ENCODE data around the gene CISTR. TPM values are rescaled to one million over a fixed set of nuclear protein-coding genes. Genes with fewer than 3 reads are reported as not detected.

CISTR gene
- total RNA-seq, 1 experiment from 2014 or later = not detected

- no peak overlapping the region for H3K27ac Mint-ChIP-seq (ENCODE audit: low read depth, unreplicated experiment)
- no peaks in the 10 kb centered on the region for H3K4me1 Mint-ChIP-seq (ENCODE audit: insufficient read depth, unreplicated experiment)
- DNase-seq (ENCODE audit: unreplicated experiment) = no peak
- CTCF ChIA-PET = interaction anchor here (0.6 to 5.5 kb wide), 5 partner anchors 15 to 469 kb away, joined by 3 to 61 read pairs (median 6); no protein-coding TSS in a partner anchor
- H3K9me3 Mint-ChIP-seq (ENCODE audit: unreplicated experiment) = no peaks in the 10 kb centered on the region
- no TSS peak for BruUV-seq (replicated peaks)
- intact Hi-C loops (cut with micrococcal nuclease) = no loop called here
- H3K27me3 Mint-ChIP-seq (ENCODE audit: insufficient read depth, unreplicated experiment) = no peaks in the 10 kb centered on the region
- POLR2A ChIA-PET = interaction anchor here (1.1 kb wide), 1 partner anchor 41 kb away, joined by 4 read pairs; no protein-coding TSS in a partner anchor
- H3K36me3 Mint-ChIP-seq (ENCODE audit: insufficient read depth, unreplicated experiment) = peaks cover 60% of the 10 kb centered on the region
- H3K4me3 Mint-ChIP-seq (ENCODE audit: unreplicated experiment) = no peak overlapping the region
- no peak for TF ChIP-seq CTCF (IDR thresholded peaks at IDR 0.05; ENCODE audit: unreplicated experiment)
These were observed 34.5 kb downstream of the CISTR start for GRCh38 chr12:53717319-53717718.

- intact Hi-C loops (cut with micrococcal nuclease) = no loop called here
- no peak for DNase-seq (ENCODE audit: unreplicated experiment)
- ChIA-PET CTCF (interaction anchor here (0.5 to 5.5 kb wide), 6 partner anchors 11 to 503 kb away, joined by 3 to 61 read pairs (median 4); no protein-coding TSS in a partner anchor), POLR2A (interaction anchor here (1.1 kb wide), 2 partner anchors 13 to 38 kb away, joined by 3 read pairs; partner anchors contain the start of genes ATP5MC2 and CALCOCO1)
- H3K27me3 Mint-ChIP-seq (ENCODE audit: insufficient read depth, unreplicated experiment) = peaks cover 12% of the 10 kb centered on the region
- no peak overlapping the region for H3K4me3 Mint-ChIP-seq (ENCODE audit: unreplicated experiment)
- H3K9me3 Mint-ChIP-seq (ENCODE audit: unreplicated experiment) = no peaks in the 10 kb centered on the region
- no TSS peak for BruUV-seq (replicated peaks)
- H3K4me1 Mint-ChIP-seq (ENCODE audit: insufficient read depth, unreplicated experiment) = no peaks in the 10 kb centered on the region
- TF ChIP-seq CTCF (IDR thresholded peaks at IDR 0.05; ENCODE audit: unreplicated experiment) = no peak
- H3K36me3 Mint-ChIP-seq (ENCODE audit: insufficient read depth, unreplicated experiment) = peaks cover 26% of the 10 kb centered on the region
- H3K27ac Mint-ChIP-seq (ENCODE audit: low read depth, unreplicated experiment) = no peak overlapping the region
These were observed 37.8 kb downstream of the CISTR start for GRCh38 chr12:53714004-53714403.

GRCh38 chr12:53713516-53713915 lies 38.3 kb downstream of the CISTR start:
- BruUV-seq (replicated peaks) = no TSS peak
- H3K27me3 Mint-ChIP-seq (ENCODE audit: insufficient read depth, unreplicated experiment) = peaks cover 16% of the 10 kb centered on the region
- H3K36me3 Mint-ChIP-seq (ENCODE audit: insufficient read depth, unreplicated experiment) = peaks cover 21% of the 10 kb centered on the region
- POLR2A ChIA-PET = interaction anchor here (1.1 kb wide), 1 partner anchor 37 kb away, joined by 3 read pairs; the partner anchor contains the start of gene ATP5MC2
- TF ChIP-seq CTCF (IDR thresholded peaks at IDR 0.05; ENCODE audit: unreplicated experiment) = no peak
- no peaks in the 10 kb centered on the region for H3K4me1 Mint-ChIP-seq (ENCODE audit: insufficient read depth, unreplicated experiment)
- no peak overlapping the region for H3K27ac Mint-ChIP-seq (ENCODE audit: low read depth, unreplicated experiment)
- CTCF ChIA-PET = interaction anchor here (0.5 to 5.5 kb wide), 5 partner anchors 11 to 80 kb away, joined by 3 to 61 read pairs (median 4); no protein-coding TSS in a partner anchor
- H3K9me3 Mint-ChIP-seq (ENCODE audit: unreplicated experiment) = no peaks in the 10 kb centered on the region
- DNase-seq (ENCODE audit: unreplicated experiment) = no peak
- H3K4me3 Mint-ChIP-seq (ENCODE audit: unreplicated experiment) = no peak overlapping the region
- intact Hi-C loops (cut with micrococcal nuclease) = no loop called here

DNA sequence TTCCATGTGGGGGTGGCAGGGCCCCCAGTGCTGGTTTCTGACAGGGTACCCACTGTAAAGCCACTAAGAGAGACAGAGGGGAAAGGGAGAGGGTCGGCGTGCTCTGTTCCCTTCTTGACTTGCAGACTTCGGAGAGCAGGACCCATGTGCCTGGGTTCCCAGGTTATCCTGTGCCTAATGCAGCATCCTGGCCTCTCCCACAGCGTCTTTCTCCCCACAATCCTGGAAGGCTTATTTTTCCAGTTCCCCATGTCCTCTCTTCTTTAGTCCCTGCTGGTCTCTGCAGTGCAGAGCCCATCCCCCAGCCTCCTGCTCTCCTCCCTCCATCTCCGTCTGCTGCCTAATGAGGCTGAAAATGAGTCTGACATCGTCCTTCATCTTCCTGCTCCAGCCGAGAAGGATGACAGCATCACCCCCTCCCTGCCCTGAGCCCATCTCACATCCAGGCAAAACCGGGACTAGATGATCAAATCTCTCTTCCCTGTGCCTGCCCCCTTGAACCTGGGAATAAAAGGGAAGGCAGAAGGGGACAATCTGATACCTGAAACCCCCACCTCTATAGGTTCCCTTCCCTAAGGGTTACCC lies 39.6 kb downstream of the CISTR start:
- BruUV-seq (replicated peaks) = no TSS peak
- no peak overlapping the region for H3K4me3 Mint-ChIP-seq (ENCODE audit: unreplicated experiment)
- H3K36me3 Mint-ChIP-seq (ENCODE audit: insufficient read depth, unreplicated experiment) = peaks cover 19% of the 10 kb centered on the region
- intact Hi-C loops (cut with micrococcal nuclease) = no loop called here
- no peaks in the 10 kb centered on the region for H3K4me1 Mint-ChIP-seq (ENCODE audit: insufficient read depth, unreplicated experiment)
- CTCF ChIA-PET = no interaction called here
- no peak overlapping the region for H3K27ac Mint-ChIP-seq (ENCODE audit: low read depth, unreplicated experiment)
- DNase-seq (ENCODE audit: unreplicated experiment) = no peak
- peaks cover 30% of the 10 kb centered on the region for H3K27me3 Mint-ChIP-seq (ENCODE audit: insufficient read depth, unreplicated experiment)
- POLR2A ChIA-PET = no interaction called here
- TF ChIP-seq CTCF (IDR thresholded peaks at IDR 0.05; ENCODE audit: unreplicated experiment) = no peak
- no peaks in the 10 kb centered on the region for H3K9me3 Mint-ChIP-seq (ENCODE audit: unreplicated experiment)

All from MCF 10A (cell line).